HG03439 (cell line): ENCODE data around the gene LMBR1.
A peak's percentile ranks its signal among the peaks of the same experiment; 100 is the strongest.
"Not testable (repeated sequence)": the region's sequence is repeated elsewhere in the genome, so short reads cannot be mapped to it uniquely, and the experiment has no call there.

Experiments
- ATAC-seq: cut with Tn5 transposase; IDR thresholded peaks from one replicate; pipeline ENCODE4 v1.9.1; 2021; ENCODE audit warnings: mild to moderate bottlenecking, moderate library complexity; ENCODE audit not compliant: unreplicated experiment

The LMBR1 gene, protein sequence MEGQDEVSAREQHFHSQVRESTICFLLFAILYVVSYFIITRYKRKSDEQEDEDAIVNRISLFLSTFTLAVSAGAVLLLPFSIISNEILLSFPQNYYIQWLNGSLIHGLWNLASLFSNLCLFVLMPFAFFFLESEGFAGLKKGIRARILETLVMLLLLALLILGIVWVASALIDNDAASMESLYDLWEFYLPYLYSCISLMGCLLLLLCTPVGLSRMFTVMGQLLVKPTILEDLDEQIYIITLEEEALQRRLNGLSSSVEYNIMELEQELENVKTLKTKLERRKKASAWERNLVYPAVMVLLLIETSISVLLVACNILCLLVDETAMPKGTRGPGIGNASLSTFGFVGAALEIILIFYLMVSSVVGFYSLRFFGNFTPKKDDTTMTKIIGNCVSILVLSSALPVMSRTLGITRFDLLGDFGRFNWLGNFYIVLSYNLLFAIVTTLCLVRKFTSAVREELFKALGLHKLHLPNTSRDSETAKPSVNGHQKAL

DNA sequence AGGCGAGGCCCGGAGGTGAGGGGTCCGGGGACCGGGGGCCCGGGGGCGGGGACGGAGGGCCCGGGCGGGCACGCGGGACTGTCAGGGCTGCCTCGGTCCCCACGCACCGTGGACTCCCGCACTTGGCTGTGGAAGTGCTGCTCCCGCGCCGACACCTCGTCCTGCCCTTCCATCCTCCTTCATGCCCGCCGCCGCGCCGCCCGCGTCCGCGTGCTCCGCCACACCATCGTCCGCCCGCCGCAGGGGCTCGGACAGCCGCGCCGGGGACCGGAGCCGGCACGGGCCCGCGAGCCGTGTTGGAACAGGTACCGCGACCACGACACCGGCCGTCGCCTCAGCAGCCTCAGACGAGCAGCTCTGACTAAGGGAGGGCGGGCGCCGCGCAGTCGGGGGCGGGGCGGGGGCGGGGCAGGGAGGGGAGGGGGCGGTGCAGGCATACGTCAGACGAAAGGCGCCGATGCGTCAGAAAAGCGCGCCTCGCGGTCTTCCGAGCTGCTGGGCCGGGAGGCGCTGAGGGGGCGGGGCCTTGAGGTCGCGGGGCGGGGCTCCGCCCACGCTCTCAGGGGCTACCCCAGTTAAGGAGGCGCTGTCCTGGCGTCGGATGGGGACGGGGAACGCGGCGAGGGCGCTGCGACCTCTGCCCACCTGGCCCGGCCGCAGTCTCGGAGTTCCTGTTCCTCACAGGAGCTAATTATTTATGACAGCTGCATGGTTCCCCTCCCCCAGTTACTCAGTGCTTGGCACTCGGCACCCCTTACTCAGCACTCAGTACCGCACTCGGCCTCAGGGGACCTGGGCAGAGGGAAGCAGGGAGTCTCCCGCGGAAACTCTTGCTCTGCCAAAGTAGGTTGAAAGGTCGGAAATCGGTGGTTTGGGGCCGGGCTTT, at the start of gene LMBR1:
Gene LMBR1 (minus strand): TSS at position 363 of the 886 bp plus-strand sequence. CDS start 190 bp downstream, at position 173.
- peak; percentile 87 for ATAC-seq

DNA sequence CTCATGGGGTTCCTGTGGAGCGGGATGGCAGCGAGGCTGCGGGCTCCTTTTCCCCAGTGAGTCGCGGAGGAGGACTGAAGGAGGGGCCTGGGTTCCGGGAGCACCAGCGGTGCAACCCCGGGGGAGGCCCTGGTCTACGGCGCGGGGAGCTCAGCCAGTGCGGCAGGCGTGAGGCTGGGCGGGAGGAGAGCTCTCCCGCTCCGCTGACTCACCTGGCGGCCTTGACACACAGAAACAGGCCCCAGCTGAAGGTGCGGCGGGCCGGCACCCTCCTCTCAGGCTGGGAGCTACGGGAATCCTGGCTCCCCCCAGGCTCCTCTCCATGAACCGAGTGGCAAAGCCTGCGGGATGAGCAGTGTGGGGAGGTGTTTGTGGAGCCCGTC, 49.7 kb upstream of the LMBR1 start:
- ATAC-seq = no peak

DNA sequence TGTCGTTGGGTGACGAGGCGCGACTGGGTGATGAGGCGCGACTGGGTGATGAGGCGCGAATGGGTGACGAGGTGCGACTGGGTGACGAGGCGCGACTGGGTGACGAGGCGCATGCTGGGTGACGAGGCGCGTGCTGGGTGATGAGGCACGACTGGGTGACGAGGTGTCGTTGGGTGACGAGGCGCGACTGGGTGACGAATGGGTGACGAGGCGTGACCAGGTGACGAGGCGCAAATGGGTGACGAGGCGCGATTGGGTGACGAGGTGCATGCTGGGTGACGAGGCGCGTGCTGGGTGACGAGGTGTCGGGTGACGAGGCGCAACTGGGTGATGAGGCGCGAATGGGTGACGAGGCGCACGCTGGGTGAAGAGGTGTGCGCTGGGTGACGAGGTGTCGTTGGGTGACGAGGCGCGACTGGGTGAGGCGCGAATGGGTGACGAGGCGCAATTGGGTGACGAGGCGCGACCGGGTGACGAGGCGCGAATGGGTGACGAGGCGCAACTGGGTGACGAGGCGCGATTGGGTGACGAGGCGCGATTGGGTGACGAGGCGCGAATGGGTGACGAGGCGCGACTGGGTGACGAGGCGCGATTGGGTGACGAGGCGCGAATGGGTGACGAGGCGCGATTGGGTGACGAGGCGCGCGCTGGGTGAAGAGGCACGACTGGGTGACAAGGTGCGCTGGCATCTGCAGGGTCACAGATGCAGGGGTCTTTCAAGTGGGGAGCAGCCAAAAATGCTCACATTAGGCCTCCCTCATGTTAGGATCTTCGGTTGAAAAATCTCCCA, 48.6 kb upstream of the LMBR1 start:
- ATAC-seq = no peak

DNA sequence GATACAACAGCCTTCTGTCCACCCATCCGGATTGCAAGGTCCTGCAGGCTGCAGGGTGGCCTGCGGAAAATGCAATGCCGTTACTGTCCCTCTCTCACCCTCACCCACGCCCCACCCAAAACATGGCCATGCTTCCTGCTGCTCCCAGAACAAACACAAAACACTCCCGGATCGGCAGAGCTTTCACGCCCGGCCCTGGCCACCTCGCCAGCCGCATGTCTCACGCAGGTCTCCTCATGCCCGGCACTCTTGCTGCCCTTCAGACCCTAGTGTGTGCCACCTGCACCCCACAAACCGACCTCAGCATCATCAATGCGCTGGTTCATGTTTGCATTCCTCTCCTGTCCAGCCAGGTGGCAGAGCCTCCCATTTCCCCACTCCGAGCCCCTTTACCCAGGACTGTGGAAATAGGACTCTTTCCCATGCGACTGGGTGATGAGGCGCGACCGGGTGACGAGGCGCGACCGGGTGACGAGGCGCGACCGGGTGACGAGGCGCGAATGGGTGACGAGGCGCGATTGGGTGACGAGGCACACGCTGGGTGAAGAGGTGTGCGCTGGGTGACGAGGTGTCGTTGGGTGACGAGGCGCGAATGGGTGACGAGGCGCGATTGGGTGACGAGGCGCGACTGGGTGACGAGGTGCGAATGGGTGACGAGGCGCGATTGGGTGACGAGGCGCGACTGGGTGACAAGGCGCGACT, 47.6 kb upstream of the LMBR1 start:
- no peak for ATAC-seq

DNA sequence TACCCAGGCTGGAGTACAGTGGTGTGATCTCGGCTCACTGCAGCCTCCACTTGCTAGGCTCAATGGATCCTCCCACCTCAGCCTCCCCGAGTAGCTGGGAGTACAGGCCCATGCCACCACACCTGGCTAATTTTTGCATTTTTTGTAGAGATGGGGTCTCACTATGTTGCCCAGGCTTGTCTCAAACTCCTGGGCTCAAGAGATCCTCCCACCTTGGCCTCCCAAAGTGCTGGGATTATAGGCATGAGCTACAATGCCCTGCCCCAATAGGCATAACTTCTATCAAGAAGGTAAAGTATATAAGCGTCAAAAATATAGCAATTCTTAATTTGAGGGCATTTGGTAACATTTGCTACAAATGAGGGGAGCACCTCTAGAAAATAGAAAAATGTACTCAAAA, 43.8 kb upstream of the LMBR1 start:
- ATAC-seq = not testable (repeated sequence)

DNA sequence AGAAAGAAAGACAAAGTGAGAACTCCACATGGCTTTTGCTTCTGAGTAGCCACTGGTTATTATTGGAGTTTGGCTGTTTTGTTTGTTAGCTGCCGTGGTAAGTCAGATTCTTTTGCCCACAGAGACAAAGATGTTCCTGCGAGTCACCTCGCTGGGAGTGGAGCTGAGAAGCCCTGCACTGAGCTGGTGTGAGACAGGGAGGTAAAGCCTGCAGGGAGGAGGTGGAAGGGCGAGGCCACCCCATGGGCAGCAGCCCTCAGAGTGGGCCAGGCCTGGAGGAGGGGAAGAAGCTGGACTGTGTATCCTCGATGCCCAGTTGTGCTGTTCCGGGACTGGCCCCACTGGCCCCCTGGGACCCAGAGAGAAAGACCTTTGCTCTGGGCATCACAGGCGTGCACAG, 42.3 kb upstream of the LMBR1 start:
- ATAC-seq = no peak

DNA sequence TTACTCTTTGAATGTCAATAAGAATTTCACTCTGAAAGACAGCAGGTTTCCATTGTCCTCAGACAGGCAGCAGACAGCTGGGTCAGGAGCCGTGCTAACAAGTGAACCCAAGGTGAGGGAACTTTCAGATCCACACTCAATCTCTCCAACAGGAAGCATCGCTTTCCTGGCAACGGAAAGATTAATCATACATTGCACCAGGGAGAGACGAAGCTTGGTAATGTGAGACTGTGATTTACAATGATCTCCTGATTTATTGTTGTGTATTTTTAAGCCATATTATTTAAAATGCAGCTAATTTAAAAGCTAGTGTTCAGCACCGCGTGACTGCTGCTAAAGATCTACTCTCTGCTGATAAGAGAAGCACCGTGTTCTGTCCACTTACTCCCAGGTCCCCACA, 39.0 kb upstream of the LMBR1 start:
- no peak for ATAC-seq

DNA sequence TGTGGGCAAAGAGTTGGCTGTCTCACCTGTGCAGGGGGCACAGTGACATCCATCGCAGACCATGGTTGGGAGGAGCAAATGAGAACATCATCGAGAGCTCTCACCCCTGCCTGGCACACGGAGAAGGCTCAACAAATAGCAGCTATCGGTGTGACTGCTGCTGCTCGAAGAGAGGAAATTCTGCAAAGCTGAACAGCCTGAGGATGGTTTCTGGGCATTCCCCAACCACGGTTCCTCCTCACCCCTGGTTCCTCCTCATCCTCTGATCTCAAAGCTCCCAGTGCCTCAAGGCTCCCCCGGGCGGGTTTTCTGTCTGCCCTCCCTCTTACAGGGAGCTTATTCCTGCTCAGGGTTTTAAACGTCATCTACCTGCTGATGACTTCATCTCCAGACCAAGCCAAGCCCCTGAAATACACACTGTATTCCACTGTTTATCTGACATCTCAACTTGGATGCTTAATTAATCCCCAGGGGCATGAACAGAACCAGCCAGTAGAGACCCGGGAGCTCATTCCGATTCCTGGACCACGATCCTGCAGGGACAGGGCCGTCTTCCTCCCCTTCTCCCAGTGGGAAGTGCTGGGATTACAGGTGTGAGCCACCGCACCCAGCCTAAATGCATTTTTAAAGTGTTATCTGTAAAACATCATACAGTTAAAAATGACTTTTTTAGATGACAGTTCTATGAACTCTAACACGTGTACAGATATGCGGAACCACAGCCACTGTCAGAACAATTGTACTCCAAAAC, 37.0 kb upstream of the LMBR1 start:
- ATAC-seq = no peak

DNA sequence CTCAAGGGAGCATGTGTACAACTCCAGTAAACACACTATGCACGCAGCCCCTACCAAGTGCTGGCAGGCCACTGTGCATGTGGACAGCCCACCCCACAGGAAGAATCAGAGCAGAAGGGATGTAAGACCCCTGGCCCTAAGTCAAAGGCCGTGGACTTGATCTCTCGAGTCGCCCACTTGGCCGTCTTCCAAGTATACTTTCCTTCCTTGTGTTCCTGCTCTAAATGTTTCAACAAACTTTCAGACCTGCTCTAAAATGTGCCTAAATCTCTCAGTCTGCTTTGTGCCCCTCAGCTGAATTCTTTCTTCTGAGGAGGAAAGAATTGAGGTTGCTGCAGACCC, 35.4 kb upstream of the LMBR1 start:
- no peak for ATAC-seq

DNA sequence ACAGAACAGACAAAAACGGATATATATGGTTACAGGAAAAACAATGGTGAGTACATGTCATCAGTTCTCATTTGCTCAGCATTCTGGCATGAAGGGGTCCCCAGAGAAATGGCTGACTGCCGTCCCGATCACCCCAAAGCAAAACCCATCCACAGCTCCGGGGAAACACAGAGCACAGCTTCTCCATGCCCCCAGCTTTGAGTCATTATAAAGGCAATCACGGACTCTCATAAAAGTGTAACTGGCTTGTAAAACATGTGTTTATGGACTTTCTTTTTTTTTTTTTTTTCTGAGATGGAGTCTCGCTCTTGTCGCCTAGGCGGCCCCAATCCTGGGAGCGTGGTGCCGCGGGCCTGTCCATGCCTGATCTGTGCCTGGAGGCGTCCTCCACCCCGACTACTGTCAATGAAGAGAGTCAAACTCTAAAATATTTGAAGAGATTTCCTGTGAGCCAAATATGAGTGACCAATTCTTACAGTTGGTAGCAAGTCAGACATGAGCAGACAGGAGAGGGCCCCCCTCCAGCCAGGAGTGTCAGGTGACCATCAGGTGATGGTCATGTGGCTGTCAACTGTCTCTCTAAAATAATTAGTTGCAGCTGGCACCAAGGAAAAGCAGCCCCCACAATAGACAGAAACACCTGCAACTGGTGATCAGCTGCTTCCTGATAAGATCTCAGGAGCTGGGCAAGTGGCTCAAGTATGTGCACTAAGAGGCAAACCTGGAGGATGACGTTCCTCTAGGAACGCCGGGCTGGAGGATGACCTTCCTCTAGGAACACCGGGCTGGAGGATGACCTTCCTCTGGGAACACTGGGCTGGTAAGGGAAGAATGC, 34.8 kb upstream of the LMBR1 start:
- ATAC-seq = no peak

DNA sequence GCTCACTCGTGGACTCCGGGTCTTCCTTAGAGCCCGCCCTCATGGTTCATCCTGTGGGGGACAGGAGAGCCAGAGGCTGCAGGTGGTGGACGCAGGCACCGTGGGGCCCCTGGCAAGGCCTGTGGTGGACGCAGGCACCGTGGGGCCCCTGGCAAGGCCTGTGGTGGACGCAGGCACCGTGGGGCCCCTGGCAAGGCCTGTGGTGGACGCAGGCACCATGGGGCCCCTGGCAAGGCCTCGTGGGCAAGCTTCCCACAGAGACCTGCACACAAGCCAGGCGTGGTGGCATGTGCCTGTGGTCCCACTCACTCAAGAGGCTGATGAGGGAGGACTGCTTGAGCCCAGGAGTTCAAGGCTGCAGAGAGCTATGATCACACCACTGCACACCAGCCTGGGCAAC, 32.8 kb upstream of the LMBR1 start:
- not testable (repeated sequence) for ATAC-seq

DNA sequence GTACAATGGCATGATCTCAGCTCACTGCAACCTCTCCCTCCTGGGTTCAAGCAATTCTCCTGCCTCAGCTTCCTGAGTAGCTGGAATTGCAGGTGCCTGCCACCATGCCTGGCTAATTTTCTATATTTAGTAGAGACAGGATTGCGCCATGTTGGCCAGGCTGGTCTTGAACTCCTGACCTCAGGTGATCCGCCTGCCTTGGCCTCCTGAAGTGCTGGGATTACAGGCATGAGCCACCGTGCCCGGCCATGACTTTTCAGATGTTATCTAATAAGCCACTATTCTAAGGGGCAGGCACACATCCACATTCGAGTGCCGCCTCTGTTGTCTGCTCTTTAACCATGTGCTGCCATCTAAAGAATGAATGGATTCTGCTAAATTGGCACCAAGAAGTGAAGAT, 29.3 kb upstream of the LMBR1 start:
- ATAC-seq = not testable (repeated sequence)

DNA sequence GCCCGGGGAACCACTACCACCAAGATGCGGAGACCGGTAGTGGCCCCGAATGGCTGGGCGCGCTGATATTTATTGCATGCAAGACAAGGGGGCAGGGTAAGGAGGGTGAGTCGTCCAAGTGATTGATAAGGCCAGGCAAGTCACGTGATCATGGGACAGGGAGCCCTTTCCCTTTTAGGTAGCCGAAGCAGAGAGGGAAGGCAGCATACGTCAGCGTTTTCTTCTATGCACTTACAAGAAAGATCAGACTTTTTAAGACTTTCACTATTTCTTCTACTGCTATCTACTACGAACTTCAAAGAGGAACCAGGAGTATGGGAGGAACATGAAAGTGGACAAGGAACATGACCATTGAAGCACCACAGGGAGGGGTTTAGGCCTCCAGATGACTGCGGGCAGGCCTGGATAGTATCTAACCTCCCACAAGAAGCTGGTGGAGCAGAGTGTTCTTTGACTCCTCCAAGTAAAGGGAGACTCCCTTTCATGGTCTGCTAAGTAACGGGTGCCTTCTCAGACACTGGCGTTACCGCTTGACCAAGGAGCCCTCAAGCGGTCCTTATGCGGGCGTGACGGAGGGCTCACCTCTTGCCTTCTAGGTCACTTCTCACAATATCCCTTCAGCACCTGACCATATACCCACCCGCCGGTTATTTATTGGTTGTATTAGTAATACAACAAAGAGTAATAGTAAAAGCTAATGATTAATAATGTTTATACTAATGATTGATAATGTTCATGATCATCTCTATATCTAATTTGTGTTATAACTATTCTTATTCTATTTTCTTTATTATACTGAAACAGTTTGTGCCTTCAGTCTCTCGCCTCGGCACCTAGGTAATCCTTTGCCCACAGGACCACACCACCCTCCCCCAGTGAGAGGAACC, 27.7 kb upstream of the LMBR1 start:
- not testable (repeated sequence) for ATAC-seq

DNA sequence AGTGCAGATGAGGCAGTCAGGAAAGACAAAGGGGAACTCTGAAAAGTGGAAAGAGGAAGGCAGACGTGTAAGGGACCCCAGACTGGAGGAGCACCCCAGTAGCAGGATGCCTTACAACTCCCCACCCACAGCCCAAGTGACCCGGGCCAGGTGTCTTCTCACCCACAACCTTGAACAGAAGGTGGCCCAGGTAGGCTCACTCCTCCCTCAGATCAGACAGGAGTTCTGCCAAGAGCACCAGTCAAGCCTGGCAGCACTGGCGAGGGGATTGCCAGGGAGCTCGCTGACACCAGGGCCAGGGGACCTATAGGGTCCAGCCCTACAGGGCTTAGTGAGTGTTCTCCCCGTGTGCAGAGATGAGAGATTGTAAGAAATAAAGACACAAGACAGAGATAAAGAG, 27.1 kb upstream of the LMBR1 start:
- ATAC-seq = no peak

DNA sequence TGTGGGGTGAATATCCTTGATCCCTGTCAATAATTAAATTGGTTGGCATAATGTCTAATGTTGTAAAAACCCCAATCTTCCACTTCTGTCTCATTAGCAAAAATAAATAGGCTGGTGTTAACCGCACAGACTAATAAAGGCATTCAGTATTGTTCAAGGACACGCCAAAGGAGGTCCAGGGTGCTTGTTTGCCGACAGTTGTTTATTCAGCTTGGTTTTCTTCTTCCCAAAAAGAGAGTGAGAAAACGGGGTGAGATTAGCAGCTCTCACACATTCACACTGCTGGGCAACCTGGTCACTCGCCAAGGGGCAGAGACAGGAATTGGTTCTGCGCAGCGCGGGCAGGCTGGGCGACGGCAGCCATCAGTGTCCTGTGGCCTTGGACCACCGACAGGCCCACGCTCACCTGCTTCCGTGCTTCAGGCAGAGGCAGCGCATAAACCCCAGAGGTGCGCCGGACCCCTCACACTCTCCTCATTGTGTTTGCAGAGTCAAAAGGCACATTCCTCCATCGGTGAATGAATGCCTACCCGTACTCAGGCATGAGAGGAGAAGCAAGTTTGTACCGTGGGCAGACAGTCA, 26.2 kb upstream of the LMBR1 start:
- peak; percentile 42 for ATAC-seq

DNA sequence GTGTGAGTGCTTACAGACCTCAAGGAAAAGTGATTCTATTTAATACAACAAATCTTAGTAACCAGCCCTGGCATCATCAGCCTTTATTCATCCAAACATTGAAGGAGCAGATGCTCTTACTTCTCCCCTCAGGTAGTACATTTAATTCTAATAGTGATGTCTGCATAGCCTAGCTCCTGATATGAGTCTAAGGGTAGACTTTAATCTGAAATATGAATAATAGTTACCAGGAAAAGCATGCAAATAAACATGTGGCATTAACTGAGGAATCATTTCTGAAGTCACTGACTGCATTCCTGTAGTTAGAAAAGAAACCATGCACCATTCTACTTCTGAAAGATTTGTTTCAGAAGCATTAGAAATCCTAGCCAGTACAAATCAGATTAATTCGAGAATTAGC, 25.7 kb upstream of the LMBR1 start:
- no peak for ATAC-seq

DNA sequence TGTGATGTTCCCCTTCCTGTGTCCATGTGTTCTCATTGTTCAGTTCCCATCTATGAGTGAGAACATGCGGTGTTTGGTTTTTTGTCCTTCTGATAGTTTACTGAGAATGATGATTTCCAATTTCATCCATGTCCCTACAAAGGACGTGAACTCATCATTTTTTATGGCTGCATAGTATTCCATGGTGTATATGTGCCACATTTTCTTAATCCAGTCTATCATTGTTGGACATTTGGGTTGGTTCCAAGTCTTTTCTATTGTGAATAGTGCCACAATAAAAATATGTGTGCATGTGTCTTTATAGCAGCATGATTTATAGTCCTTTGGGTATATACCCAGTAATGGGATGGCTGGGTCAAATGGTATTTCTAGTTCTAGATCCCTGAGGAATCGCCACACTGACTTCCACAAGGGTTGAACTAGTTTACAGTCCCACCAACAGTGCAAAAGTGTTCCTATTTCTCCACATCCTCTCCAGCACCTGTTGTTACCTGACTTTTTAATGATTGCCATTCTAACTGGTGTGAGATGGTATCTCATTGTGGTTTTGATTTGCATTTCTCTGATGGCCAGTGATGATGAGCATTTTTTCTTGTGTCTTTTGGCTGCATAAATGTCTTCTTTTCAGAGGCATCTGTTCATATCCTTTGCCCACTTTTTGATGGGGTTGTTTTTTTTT, 16.7 kb upstream of the LMBR1 start:
- ATAC-seq = not testable (repeated sequence)
